GM19328 (cell line): ENCODE data around the gene DPH7.
"Not testable (repeated sequence)": the region's sequence is repeated elsewhere in the genome, so short reads cannot be mapped to it uniquely, and the experiment has no call there.

Experiments
- ATAC-seq: cut with Tn5 transposase; IDR thresholded peaks from one replicate; pipeline ENCODE4 v1.9.1; 2021; ENCODE audit warnings: mild to moderate bottlenecking, moderate library complexity; ENCODE audit not compliant: unreplicated experiment

The DPH7 gene

GRCh38 chr9:137578518-137579258 is at the start of gene DPH7:
Gene DPH7 (minus strand): TSS chr9:137578925. CDS start chr9:137578777, 148 bp downstream.
- ATAC-seq, result peak; percentile 79

- ATAC-seq, result not testable (repeated sequence)
These were observed 48.7 kb upstream of the DPH7 start for GRCh38 chr9:137627406-137627805.

DNA sequence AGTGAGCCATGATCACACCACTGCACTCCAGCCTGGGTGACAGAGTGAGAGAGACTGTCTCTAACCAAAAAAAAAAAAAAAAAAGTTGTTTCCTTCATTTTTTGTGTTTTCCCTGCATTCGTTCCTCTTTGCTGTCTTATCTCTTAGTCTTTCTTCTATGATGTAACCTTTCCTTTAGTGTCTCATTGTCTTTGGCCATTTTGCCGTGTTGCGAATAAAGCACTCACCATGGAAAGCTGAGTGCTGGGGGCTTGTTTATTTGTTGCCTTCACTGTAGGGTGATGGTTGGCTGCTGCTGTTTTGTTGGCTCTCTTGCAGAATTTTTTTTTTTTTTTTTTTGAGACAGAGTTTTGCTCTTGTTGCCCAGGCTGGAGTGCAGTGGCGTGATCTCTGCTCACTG is 47.7 kb upstream of the DPH7 start:
- ATAC-seq, result no peak

- not testable (repeated sequence) for ATAC-seq
These were observed 43.5 kb upstream of the DPH7 start for GRCh38 chr9:137622211-137622610.

- no peak for ATAC-seq
These were observed 42.5 kb upstream of the DPH7 start for GRCh38 chr9:137621131-137621757.

GRCh38 chr9:137620581-137620980 is 41.9 kb upstream of the DPH7 start:
- ATAC-seq, result no peak

DNA sequence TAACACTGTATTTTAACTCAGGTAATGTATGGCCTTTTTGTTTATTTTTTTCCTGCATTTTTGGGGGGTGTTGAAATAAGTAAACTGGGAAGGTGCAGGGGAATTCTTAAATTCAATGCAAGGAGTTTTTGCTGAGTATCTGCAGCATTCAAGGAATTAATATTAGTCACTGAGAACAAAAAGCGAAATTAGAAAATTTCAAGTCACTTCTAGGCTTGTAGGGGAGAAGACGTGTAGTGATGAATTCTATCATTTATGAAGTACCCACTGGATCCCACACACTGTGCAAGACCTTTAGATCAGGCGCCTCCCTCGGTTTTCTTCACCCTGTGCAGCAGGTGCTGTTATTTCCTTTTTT is 41.3 kb upstream of the DPH7 start:
- no peak for ATAC-seq

- peak; percentile 19 for ATAC-seq
These were observed 40.7 kb upstream of the DPH7 start for GRCh38 chr9:137619240-137620047.

DNA sequence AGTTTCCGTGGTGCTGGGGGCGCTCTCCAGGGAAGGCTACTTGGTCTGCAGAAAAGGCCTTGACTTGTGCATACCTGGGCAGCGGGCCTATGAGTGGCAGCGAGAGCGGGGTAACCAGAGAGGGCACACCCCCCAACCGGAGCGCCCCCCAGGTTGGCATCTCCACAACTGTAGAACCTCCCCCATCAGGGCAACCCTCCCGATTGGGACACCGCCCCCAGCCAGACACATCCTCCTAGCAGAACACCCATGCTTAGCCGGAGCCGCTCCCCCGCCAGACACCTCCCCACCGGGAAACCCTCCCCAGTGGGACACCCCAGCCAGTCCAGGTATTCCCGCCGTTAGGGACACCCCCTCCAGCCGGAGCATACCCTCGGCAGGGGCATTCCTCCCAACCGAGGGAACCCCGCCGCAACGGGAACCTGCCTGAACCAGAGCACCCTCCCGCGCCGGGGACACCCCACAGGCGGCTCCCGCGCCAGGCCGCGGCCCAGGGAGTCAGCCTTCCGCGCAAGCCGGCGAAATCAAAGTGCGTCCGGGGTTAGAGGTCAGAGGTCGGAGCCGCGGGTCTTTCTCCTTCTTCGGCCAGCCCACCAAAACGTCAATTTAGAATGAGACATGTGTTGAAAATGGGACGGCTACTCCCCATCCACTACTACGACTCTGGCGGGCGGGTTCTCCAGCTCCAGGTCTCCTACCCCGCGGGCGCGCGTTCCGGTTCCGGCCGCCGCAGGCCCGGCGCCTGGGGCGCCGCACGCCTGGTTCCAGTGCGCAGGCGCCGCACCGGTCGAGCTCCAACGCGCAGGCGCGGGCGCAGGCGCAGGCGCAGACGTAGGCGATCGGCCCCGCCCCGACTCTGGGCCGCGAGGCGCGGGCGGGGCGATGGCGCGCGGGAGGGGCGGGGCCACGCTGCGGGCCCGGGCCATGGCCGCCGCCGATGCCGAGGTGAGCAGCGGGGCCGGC is 39.7 kb upstream of the DPH7 start, which contains the start of gene EHMT1:
TSS of gene EHMT1 (plus strand) at position 901 of the 963 bp plus-strand sequence. CDS start at position 925, 24 bp downstream.
- ATAC-seq, result peak; percentile 72

DNA sequence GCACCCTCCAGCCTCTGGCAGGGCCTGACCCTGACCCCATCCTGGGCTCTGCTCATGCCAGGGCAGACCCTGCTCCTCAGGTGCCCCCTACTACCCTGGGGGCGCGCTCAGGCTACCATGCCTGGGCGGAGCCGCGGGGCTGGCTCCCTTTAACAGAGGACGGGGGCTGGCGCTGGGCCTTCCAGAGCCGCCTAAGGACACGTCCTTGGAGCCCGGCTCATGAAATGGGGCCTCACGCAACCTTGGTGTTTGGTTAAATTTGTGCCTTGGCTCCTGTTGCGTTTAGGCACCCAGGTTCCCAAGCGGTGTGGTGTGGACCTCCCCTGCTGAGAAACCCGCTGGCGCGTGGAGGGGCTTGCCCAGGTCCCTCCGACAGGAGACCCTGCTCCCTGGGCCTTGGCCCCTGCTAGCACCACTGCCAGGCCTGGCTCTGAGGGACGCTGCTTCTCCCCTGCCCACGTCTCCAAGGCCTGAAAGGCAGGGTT is 36.7 kb upstream of the DPH7 start:
- ATAC-seq, result no peak

DNA sequence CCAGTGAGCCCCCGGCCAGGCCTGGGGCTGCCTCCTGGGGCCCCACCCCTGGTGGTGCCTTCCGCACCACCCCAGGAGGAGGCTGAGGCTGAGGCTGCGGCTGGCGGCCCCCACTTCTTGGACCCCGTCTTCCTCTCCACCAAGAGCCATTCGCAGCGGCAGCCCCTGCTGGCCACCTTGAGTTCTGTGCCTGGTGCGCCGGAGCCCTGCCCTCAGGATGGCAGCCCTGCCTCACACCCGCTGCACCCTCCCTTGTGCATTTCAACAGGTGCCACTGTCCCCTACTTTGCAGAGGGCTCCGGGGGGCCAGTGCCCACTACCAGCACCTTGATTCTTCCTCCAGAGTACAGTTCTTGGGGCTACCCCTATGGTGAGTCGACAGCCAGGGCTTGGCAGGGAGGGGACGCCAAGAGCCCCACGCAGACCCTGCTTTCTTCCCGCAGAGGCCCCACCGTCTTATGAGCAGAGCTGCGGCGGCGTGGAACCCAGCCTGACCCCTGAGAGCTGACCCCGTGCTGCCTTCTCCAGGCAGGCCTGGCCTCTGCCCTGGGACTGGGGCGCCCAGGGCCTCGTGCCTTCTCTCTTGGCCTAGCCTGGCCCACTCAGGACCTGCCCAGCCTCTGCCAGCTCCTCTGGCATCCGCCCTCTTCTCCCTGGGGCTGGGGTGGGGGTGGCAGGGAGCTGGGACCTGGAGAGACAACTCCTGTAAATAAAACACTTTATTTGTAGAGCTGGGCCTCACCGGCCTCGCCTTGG is 36.1 kb upstream of the DPH7 start:
- no peak for ATAC-seq

GRCh38 chr9:137613738-137614523 is 35.2 kb upstream of the DPH7 start:
- ATAC-seq, result no peak

- no peak for ATAC-seq
These were observed 34.5 kb upstream of the DPH7 start for GRCh38 chr9:137613259-137613658.

DNA sequence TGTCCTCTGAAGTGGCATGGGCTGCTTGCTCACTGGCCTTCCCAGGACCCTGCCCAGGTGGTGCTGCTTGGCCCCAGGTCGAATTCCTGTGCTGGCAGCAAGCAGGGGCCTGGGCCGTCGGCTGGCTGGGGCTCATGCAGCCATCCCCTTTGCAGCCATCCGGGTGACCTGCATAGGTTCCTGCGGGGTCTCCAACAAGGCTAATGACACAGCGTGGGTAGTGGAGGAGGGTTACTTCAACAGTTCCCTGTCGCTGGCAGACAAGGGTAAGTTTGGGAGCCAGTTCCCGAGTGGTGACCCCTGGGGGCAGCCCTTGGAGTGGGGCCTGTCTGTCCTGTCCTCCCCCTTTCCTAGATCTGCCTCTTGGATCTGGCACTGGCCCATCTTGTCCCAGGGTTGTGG is 34.0 kb upstream of the DPH7 start:
- no peak for ATAC-seq

GRCh38 chr9:137611623-137612609 is 33.2 kb upstream of the DPH7 start:
- ATAC-seq, result no peak

GRCh38 chr9:137610944-137611343 is 32.2 kb upstream of the DPH7 start:
- no peak for ATAC-seq

DNA sequence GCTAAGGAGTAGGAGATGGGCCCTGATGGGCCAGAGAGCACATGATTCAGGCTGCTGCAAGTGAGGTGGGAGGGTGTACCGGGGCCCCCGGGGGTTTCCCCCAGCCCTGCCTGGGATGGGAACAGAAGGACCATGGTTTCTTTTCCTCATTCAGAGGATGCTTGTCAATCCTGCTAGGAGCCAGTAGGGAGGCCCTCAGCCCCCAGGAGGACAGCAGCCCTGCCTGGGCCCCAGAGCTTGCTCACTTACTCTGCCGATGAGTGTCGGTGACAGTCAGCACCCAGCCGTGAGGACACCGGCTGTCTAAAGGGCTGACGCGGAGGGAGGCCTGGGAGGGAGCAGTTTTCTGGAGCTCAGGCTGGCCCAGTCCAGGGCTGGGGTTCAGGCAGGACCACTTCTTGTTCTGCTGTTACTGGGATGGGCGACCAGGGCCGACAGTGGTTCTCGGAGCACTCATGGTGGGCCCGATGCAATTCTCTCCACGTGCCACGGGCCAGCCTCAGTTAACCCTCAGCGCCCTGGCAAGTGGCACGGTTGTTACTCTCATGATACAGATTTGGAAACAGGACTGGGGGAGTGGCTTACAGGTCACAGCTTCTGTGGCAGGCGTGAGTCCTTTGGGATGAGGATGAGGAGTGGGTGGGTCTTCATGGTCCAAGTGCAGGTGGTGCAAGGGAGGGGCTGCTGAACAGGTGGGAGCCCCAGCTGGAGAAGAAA is 28.6 kb upstream of the DPH7 start:
- no peak for ATAC-seq
